A204.1 (cell line): ENCODE results near the gene INIP.

Source experiments
- FAIRE-seq: peaks from 2 replicates; lab custom pipeline; 2012; peaks lifted over from hg19 to GRCh38; lab: Jason Lieb, UNC

Gene INIP

DNA sequence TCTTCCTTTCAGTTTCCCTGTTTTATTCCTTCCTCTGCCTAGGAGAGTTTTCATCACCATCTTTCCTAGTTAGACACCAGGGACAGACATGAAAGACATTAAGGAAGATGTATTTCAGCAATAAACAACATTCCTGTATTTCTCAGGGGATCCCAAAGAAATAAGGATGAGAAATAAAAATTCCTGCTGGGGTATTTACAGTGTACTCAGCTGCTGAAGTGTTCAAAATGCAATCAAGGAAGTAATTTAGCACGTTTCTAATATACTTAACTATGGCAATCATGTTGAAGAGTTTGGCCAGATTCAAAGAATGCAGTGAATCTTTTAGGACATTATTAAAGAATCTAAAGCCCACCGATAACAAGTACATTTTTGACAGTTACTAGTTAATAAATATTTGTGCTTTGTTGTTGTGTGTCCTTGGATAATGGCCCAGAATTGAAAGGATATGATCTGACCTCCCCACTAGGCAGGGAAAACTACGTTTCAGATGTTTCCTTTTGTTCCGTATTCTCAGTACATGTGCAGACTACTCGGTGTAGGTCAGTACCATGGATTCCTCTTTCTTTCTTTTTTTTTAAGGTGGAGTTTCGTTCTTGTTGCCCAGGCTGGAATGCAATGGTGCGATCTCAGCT lies 46.8 kb downstream of the INIP start:
- FAIRE-seq = no peak

DNA sequence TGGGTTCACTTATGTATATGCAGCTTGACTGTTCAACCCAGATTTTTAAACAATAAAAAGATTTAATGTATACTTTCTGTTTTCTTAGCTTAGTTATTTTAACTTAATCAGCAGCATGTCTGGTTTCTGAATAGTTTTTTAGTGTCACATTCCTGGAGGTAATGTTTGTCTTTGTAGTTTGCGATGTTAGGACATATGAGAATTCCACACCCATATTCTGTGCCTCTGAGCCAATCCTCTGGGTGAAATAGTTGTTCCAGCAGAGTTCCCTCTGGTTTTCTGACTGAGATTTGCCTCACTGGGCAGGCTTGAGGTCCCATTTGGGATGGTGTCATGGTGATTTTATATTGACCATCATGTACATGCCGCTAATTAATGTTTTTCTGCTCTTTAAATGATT lies 48.6 kb downstream of the INIP start:
- no peak for FAIRE-seq

DNA sequence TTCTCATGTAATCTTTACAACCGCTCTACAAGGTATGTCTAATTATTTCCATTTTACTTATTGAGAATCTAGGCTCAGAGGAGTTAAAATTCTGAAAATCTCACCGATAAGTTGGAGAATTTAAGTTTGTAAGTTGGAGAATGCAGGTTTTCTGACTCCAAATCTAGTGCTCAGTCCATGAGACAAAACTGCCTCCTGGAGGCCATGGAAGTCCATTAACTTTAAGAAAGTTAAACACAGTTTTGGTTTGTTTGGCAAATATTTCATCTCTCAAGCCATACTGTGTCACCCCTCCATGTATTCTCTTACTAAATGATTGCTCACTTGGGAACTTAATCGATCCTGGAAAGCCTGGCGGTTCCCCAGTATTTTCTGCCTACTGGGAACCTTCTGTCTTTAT lies 52.6 kb downstream of the INIP start:
- FAIRE-seq = peak; percentile 60

DNA sequence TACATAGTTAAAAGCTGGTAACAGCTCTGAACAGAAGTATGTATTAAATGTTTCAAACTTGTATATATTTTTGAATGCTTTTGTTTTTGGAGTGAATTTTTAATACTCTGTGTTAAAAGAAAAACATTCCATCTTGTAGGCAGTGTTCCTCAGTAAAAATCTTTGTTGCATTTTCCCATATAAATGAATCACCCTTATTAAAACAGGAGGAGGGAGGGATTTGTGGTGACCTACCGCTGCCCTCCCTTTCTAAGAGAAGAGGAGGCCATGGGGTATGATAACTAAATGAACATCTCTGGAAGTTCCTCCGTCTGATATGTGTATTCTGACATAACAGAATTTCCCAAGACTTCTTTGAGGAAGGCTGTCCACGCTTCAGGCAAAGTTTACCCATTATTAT lies 53.4 kb downstream of the INIP start:
- FAIRE-seq = no peak

DNA sequence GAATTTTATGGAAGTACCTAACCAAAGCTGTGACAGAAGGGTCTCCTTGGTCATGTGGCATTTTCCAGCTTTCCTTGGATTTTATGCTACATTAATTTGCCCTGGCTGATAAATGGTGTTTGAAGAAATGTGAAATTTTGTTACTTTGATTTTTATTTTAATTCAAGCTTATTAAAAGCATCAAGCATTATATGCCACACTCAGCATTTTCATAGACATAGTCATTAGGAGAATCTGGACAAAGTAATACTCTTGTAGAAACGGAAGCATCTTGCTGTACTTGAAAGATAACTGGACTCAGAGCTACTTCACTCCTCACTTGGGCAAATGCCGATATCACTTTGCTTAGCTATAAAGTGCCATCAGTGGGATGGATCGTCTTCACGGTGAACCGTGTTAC lies 54.2 kb downstream of the INIP start:
- FAIRE-seq = no peak

DNA sequence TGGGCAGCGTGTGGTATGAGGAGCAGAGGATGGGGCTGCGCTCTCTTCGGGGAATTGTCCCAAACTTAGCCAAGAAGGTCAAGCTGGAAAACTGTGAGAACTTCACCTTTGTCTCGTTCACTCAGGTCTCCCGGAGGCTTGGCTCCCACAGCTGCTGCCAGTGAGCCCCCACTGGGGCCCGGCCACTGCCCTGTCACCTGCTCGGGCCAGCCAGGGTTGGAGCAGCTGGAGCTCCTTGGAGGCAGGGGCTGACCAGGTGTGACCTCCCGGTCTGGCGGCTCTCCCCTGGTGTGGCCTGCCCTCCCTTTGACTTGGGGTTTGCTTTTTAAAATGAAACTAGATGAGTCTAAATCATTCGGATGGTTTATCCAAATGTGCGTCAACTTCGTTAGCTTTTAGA lies 58.0 kb downstream of the INIP start:
- no peak for FAIRE-seq

DNA sequence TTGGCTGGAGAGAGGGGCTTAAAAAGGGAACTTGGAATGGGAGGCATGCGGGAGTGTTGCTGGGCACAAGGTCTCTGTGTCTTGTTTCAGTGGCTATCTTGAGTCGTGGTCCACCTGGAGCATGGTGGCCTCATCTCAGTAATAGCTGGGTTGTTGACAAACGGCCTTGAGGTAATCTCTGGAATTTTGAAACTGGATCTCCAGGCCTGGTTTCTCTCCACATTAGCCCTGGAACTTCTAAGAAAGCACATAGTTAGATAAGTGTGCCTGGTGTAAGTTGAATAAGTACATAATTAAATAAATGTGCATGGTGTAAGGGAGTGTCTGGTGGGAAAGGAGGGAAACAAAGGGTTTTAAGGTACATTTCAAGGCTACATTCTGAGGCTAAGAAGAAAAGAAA lies 62.2 kb downstream of the INIP start:
- no peak for FAIRE-seq

DNA sequence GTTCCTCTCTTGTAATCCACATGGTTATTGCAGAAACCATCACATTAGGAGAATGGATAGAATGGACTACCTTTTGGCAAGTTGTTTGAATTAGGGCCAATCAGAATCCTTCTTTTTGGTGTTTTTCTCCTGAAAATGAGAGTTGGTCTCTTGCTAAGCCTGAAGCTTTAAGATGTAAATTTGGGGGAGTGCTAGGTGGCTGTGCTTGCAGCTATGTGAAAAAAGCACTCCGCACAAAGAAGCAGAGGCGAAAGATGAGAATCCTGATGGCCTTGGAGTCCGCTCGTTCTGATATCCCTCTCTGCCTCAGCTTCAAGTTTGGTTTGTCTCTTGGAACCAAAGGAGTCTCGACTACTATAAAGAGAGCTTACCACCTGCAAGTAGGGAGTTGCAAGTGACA lies 63.6 kb downstream of the INIP start:
- FAIRE-seq = no peak

DNA sequence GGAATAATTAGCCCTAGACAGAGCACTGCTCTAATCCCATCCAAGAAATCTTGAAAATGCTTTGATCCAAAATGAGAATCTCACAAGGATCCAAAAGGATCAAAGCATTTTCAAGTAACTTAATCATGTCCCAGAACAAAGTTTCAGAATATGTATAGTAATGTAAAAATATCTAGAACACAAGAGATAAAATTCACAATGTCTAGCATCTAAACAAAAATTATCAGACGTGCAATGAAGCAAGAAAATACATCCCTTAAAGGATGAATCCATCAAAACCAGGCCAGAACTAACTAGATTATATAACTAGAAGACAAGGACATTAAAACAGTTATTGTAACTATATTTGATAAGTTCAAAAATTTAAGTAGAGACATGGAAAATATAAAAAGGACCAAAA lies 69.3 kb downstream of the INIP start:
- no peak for FAIRE-seq

DNA sequence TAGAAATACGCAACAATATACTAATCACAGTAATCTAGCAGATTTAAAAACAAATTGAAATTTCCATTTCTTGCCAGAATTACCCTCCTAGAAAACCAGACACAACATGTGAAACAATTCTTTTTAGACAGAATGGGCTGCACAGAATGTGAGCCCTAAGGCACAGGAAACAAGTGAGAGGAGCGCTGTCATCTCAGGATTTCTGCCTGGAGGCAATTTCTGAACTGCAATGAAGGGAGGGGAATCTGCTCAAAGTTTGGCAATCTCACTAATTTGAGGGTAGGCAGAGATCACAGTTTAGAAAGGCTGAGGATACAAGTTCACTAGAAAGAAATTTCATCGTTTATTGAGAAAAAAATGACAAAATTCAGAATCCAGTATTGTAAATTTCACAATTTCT lies 70.3 kb downstream of the INIP start:
- no peak for FAIRE-seq

DNA sequence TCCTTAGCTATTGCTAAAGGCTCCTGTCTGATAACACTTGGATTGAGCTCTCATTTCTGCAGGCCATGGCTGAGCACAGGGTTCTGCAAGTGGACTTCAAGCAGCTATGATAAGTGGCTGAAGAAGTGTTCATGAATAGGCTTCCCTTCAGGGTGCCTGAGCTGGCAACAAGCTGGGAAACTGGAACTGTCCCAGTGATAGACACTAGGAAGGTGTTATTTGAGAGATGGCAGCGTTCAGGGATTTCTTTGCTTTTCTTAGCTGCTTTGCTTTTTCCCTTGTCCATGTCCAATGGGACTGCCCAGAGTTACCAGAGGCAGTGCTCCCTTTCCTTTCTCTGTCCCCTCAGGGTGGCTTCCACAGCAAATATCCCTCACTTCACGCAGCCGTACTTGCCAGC lies 75.8 kb downstream of the INIP start:
- no peak for FAIRE-seq

DNA sequence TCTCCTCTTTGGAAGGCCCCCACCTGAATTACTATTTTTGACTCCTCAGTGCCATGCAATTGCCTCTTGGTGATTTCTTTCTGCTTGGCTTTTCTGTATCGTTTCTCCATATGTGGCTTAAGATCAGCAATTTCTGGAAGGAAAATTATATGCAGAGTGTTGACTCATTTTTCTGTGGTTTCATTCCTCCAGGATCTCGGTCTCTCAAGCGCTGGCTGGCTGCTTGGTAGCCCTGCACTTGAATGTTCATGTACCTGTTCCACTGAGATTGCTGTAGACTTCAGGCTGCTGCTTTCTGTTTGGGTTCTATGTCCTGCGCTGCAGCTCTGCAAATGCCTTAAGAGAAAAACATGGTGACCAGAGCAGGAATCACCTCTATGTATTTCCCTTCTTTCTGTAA lies 77.6 kb downstream of the INIP start:
- FAIRE-seq = no peak
